Spleen (tissue), 11 donors: Measurements from ENCODE around the gene OS9. TPM values are rescaled to one million over a fixed set of nuclear protein-coding genes. Genes with fewer than 3 reads are reported as not detected.
"Not testable (repeated sequence)": the region's sequence is repeated elsewhere in the genome, so short reads cannot be mapped to it uniquely, and the experiment has no call there.

Source experiments
- DNase-seq: peaks from one replicate; pipeline ENCODE4 v3.0.0-alpha.2; 2020
- H3K27ac ChIP-seq, 8 donors: fragments of 200-600 bp; sonication (generic) in 7 of 8; 1 replicate in 4 of 8; 2 replicates in 4 of 8; pipeline versions ENCODE4 v1.5.0 to v1.8.0; 2016 to 2021; ENCODE audit warnings: inconsistent platforms in 4 of 8, mild to moderate bottlenecking in 4 of 8, moderate library complexity in 1 of 8
- H3K27me3 ChIP-seq, 7 donors: fragments of 200-600 bp; sonication (generic) in 6 of 7; replicated peaks in 1 of 7; 1 replicate in 4 of 7; 2 replicates in 3 of 7; pipeline versions ENCODE4 v1.5.0 to v1.8.0; 2016 to 2021; ENCODE audit warnings: inconsistent platforms in 3 of 7, mild to moderate bottlenecking in 1 of 7
- H3K36me3 ChIP-seq, 6 donors: fragments of 200-600 bp; sonication (generic) in 5 of 6; 1 replicate in 4 of 6; 2 replicates in 2 of 6; pipeline versions ENCODE4 v1.5.0 to v1.8.0; 2016 to 2021; ENCODE audit warnings: inconsistent platforms in 2 of 6
- H3K4me1 ChIP-seq, 6 donors: fragments of 200-600 bp; sonication (generic) in 5 of 6; 1 replicate in 3 of 6; 2 replicates in 3 of 6; pipeline versions ENCODE4 v1.5.0 to v1.8.0; 2016 to 2021; ENCODE audit warnings: inconsistent platforms in 3 of 6
- H3K4me3 ChIP-seq, 8 donors: fragments of 200-600 bp; sonication (generic) in 7 of 8; 1 replicate in 4 of 8; 2 replicates in 4 of 8; pipeline versions ENCODE4 v1.5.0 to v1.8.0; 2016 to 2021; ENCODE audit warnings: inconsistent platforms in 4 of 8, mild to moderate bottlenecking in 4 of 8, moderate library complexity in 2 of 8
- H3K9me3 ChIP-seq, 8 donors: fragments of 200-600 bp; sonication (generic) in 7 of 8; 1 replicate in 4 of 8; 2 replicates in 4 of 8; pipeline versions ENCODE4 v1.5.0 to v1.8.0; 2016 to 2021; ENCODE audit warnings: inconsistent platforms in 4 of 8
- POLR2A ChIP-seq, 3 donors: fragments of 450-650 bp; IDR thresholded peaks; one replicate each; pipeline ENCODE4 v1.5.1; 2017; ENCODE audit warnings: antibody characterized with exemption in 3 of 3, mild to moderate bottlenecking in 1 of 3
- POLR2AphosphoS5 ChIP-seq, 3 donors: sonication (generic); formaldehyde crosslinking; IDR thresholded peaks; one replicate each; pipeline ENCODE4 v1.5.1; 2017; ENCODE audit warnings: antibody characterized with exemption in 3 of 3
- WGBS, 5 donors: extraction: QIAGEN DNeasy Blood & Tissue Kit in 3 of 5; methylation state at CpG; one replicate each; pipeline versions ENCODE4 v1.1.5 to v1.1.7; 2013 to 2018; 5-methylcytosine and 5-hydroxymethylcytosine counted together
- intact Hi-C: fragments of 100-400 bp; cut with DNase I; formaldehyde crosslinking; loops from one replicate; pipeline ENCODE4 v1.15.0; 2023; ENCODE audit warnings: low total_unique reads
- polyA plus RNA-seq, 3 donors: library from polyadenylated mRNA; stranded (reverse); fragments of 200-250 nt; gene quantifications; one replicate each; pipeline ENCODE4 v1.2.1, GENCODE V29; 2013
- total RNA-seq, 7 donors: library from RNA; depleted of rRNA in 3 of 7; stranded (reverse); fragments of >200 nt in 3 of 7; fragmentation: NEBNext Ultra II Directional in 4 of 7; extraction: Animal tissue kit (Norgen Biotek cat#: 25700) in 4 of 7; gene quantifications; one replicate each; pipeline versions ENCODE4 v1.1.0 to v1.2.1, GENCODE V29; 2016 to 2021
- TF ChIP-seq, protein P1 (sequence below), 11 experiments: fragments of 200-600 bp in 7 of 11; fragments of 450-650 bp in 4 of 11; sonication (generic) in 4 of 11; IDR thresholded peaks in 8 of 11; conservative IDR thresholded peaks in 3 of 11; 1 replicate in 7 of 11; 2 replicates in 4 of 11; pipeline versions ENCODE4 v1.4.0 to v1.8.0; 2016 to 2021; ENCODE audit warnings: antibody characterized with exemption in 11 of 11, inconsistent platforms in 4 of 11, mild to moderate bottlenecking in 1 of 11
- donor health status: healthy with polysubstance abuse.
- donor health status: DM: no; HTN: no; CAD: no; lungs with moderate emphysema.
- donor health status: DM: no; HTN: no; CAD: no.
- donor health status: Bipolar disorder and iron deficiency.
- donor health status: healthy.
- donor health status: DM: no; HTN: no; CAD: no.
- donor health status: DM: yes; HTN: yes; CAD: no.

OS9 gene
- total and polyA plus RNA-seq, 10 donors, result 94.9 to 323 (median 253) TPM

DNA sequence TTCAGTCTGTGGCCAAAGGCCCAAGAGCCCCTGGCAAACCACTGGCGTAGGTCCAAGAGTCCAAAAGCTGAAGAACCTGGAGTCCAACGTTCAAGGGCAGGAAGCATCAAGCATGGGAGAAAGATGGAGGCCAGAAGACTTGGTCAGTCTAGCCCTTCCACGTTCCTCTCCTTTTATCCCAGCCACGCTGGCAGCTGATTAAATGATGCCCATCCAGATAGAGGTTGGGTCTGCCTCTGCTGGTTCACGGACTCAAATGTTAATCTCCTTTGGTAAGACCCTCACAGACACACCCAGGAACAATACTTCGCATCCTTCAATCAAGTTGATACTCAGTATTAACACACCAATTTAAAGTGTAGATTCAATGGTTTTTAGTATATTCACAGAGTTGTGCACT is 21.1 kb upstream of the OS9 start:
- Histone ChIP-seq H3K36me3 (no peaks in the 10 kb centered on the region), H3K9me3 (no peaks in the 10 kb centered on the region), H3K27ac (no peak overlapping the region), H3K4me1 (no peaks in the 10 kb centered on the region), H3K4me3 (no peak overlapping the region), H3K27me3 (peaks cover 0 to 24% (median 0%) of the 10 kb centered on the region in 7 donors)
- no peak for DNase-seq
- TF ChIP-seq, protein P1, sequence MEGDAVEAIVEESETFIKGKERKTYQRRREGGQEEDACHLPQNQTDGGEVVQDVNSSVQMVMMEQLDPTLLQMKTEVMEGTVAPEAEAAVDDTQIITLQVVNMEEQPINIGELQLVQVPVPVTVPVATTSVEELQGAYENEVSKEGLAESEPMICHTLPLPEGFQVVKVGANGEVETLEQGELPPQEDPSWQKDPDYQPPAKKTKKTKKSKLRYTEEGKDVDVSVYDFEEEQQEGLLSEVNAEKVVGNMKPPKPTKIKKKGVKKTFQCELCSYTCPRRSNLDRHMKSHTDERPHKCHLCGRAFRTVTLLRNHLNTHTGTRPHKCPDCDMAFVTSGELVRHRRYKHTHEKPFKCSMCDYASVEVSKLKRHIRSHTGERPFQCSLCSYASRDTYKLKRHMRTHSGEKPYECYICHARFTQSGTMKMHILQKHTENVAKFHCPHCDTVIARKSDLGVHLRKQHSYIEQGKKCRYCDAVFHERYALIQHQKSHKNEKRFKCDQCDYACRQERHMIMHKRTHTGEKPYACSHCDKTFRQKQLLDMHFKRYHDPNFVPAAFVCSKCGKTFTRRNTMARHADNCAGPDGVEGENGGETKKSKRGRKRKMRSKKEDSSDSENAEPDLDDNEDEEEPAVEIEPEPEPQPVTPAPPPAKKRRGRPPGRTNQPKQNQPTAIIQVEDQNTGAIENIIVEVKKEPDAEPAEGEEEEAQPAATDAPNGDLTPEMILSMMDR (IDR thresholded peaks at IDR 0.05 in 8 of 11, conservative IDR thresholded peaks at IDR 0.05 in 3 of 11), result no peak
- TF ChIP-seq POLR2A (IDR thresholded peaks at IDR 0.05) (no peak), POLR2AphosphoS5 (IDR thresholded peaks at IDR 0.05) (no peak)
- intact Hi-C loops, result no loop called here
- WGBS, 5 donors, result 83 to 91% (median 84%) methylated on average over 6 of the region's 6 CpGs

DNA sequence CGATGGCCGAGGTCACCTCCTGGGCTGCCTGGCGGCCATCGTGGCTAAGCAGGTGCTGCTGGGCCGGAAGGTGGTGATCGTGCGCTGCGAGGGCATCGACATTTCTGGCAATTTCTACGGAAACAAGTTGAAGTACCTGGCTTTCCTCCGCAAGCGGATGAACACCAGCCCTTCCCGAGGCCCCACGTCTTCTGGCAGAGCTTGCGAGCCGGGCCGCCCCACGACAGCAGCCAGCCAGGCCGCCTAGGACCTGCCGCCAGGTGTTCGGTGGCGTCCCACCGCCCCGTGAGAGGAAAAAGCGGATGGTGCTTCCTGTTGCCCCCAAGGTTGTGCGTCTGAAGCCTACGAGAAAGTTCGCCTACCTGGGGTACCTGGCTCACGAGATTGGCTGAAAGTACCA is 19.2 kb upstream of the OS9 start:
- no peak for DNase-seq
- Histone ChIP-seq H3K9me3 (no peaks in the 10 kb centered on the region), H3K27ac (no peak overlapping the region), H3K36me3 (no peaks in the 10 kb centered on the region), H3K4me1 (no peaks in the 10 kb centered on the region), H3K27me3 (peaks cover 0 to 13% (median 0%) of the 10 kb centered on the region in 7 donors), H3K4me3 (no peak overlapping the region)
- WGBS, 5 donors, result 86 to 95% (median 91%) methylated on average over 29 of the region's 29 CpGs
- intact Hi-C loops, result no loop called here
- TF ChIP-seq POLR2AphosphoS5 (IDR thresholded peaks at IDR 0.05) (no peak), POLR2A (IDR thresholded peaks at IDR 0.05) (no peak)
- TF ChIP-seq, protein P1 (IDR thresholded peaks at IDR 0.05 in 8 of 11, conservative IDR thresholded peaks at IDR 0.05 in 3 of 11), result no peak

GRCh38 chr12:57677947-57678346 is 16.0 kb upstream of the OS9 start:
- WGBS, 5 donors, result 89 to 95% (median 92%) methylated on average over 9 of the region's 9 CpGs
- H3K27ac ChIP-seq, H3K4me3 ChIP-seq, H3K36me3 ChIP-seq, intact Hi-C loops, DNase-seq, H3K4me1 ChIP-seq, H3K27me3 ChIP-seq: not testable (repeated sequence)
- peaks cover 0 to 18% (median 14%) of the 10 kb centered on the region in 8 donors for H3K9me3 ChIP-seq

- no peak for DNase-seq
- peaks cover 0 to 18% (median 14%) of the 10 kb centered on the region in 8 donors for H3K9me3 ChIP-seq
- intact Hi-C loops, result no loop called here
- H3K4me1 ChIP-seq, result no peaks in the 10 kb centered on the region
- peaks cover 0 to 5% (median 0%) of the 10 kb centered on the region in 7 donors for H3K27me3 ChIP-seq
- TF ChIP-seq POLR2A (IDR thresholded peaks at IDR 0.05), result no peak
- TF ChIP-seq, protein P1 (IDR thresholded peaks at IDR 0.05 in 8 of 11, conservative IDR thresholded peaks at IDR 0.05 in 3 of 11), result no peak
- TF ChIP-seq POLR2AphosphoS5 (IDR thresholded peaks at IDR 0.05), result no peak
- H3K4me3 ChIP-seq, result no peak overlapping the region
- H3K36me3 ChIP-seq, result no peaks in the 10 kb centered on the region
- no peak overlapping the region for H3K27ac ChIP-seq
Observed at GRCh38 chr12:57679697-57680096, 14.2 kb upstream of the OS9 start.

DNA sequence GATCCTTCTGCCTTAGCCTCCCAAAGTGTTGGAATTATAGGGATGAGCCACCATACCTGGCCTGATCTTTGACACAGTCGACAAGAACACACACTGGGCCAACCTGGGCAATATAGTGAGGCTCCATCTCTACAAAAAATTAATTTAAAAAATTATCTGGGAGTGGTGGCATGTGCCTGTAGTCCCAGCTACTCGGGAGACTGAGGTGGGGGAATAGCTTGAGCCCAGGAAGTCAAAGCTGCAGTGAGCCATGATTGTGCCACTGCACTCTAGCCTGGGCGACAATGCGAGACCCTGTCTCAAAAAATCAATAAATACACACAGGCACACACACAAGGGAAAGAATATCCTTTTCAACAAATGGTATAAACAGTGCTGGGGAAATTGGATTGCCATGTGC is 6.1 kb upstream of the OS9 start:
- Histone ChIP-seq H3K4me3 (no peak overlapping the region), H3K27ac (no peak overlapping the region), H3K4me1 (peaks cover 0 to 2% (median 0%) of the 10 kb centered on the region in 6 donors), H3K36me3 (no peaks in the 10 kb centered on the region), H3K27me3 (peaks cover 0 to 44% (median 8%) of the 10 kb centered on the region in 7 donors), H3K9me3 (no peaks in the 10 kb centered on the region)
- intact Hi-C loops, result no loop called here
- no peak for DNase-seq
- WGBS, 5 donors, result 78 to 89% (median 80%) methylated on average over 4 of the region's 4 CpGs
- TF ChIP-seq, protein P1 (IDR thresholded peaks at IDR 0.05 in 8 of 11, conservative IDR thresholded peaks at IDR 0.05 in 3 of 11), result no peak
- TF ChIP-seq POLR2A (IDR thresholded peaks at IDR 0.05) (no peak), POLR2AphosphoS5 (IDR thresholded peaks at IDR 0.05) (no peak)
